Eye (tissue), 1 donor: ENCODE results near the gene C4orf54.

Source experiments
- DNase-seq: peaks from one replicate; pipeline ENCODE4 v3.0.0-alpha.2; 2015

Gene C4orf54

DNA sequence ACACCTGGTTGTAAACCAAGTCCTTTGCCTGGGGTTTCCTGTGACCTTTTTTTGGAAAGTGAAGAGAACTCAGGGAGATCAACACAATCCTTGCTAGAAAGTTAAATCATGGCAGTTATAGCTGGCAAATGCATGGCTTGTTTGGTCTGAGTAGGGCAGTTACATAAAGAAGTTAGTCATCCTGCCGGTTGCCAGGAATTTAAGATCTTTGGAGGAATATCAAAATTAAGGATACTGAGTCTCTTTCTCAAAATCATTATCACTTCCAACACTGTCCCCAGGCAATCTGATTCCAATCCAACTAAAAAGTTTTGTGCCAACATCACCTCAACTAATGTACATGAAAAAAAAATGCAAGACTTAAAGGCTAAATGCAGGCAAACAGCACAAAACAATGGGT lies 40.3 kb downstream of the C4orf54 start:
- no peak for DNase-seq

DNA sequence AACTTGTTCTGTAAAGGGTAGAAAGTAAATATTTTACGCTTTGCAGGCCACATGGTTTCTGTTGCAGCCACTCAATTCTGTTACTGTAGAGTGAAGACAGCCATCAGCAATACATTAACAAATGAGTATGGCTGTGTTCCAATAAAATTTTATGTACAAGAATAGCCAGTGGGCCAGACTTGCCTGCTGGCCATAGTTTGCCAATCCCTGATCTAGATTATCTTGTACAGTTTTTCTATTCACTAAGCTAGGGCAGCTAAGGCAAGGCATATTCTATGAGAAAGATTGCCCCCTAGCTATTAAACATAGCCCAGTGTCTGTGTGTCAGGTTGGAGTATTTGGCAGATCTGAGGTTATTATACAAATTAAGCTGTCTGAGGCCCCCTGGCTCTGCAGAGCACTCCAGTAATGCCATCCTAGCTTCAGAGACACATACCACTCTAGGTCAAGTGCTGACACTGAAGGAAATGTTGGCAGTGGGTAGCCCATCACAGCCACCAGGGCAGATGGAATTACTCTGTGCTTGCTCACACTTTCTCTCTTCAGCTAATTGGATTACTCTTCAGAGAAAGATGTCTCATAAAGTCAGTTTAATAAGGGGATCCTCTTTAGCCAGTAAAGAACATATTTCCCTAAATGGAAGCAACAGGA lies 42.3 kb downstream of the C4orf54 start:
- no peak for DNase-seq

- no peak for DNase-seq
Measured at GRCh38 chr4:99614491-99614890, 43.1 kb downstream of the C4orf54 start.

DNA sequence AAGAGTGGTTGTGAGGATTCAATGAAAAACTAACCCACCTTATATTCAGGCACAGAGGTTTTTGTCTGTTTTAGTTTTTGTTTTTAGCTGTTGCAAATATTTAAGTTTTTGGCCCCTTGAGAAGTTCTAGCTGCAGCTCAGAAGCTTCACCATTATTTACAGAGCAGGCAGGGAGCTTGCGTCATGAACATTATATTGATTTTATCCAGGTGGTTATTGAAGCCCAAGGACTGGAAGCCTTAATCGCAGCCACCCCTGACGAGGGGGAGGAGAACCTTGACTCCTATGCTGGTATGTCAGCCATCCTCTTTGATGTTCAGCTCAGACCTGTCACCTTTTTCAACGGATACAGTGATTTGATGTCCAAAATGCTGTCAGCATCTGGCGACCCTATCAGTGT lies 44.9 kb downstream of the C4orf54 start:
- no peak for DNase-seq

DNA sequence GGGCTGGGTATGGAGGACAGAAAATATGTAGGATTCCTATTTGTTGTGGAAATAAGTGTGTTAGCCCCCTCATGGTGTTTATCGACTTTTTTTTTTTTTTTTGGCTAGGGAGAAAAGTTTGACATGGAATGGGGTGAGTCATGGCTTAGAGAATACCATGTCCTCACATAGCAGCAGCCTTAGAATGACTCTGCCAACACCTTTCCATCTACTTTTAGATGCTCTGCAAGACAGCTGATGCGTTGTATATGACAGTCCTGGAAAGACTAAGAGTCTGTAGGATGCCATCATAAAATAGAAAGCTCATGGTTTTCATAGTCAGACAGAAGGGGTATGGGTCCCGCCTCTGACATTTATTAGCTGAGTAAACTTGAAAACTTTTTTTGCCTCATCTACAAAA lies 45.3 kb downstream of the C4orf54 start:
- no peak for DNase-seq

GRCh38 chr4:99610605-99611175 lies 46.9 kb downstream of the C4orf54 start:
- DNase-seq, result no peak

DNA sequence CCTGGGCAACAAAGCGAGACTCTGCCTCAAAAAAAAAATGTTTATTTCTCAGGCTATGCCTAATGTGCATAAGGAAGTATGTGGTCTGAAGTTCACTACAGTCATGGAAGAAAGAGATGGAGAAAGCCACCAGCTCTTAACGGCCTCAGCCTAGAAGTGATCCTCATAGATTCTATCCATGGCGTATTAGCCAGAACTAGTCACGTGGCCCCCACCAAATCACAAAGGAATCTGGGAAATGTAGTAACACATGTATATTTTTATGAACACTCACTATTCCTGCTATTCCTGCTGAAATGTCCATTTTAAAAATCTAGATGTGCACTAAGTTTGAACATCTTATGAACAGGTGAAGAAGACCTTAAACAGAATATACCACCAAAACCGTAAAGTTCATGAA lies 49.2 kb downstream of the C4orf54 start:
- no peak for DNase-seq
